Parathyroid adenoma (tissue), 2 donors: ENCODE data around the gene ATF5.

ENCODE experiments used
- H2AFZ ChIP-seq: fragments of 300-600 bp; sonication (generic); one replicate; pipeline ENCODE4 v1.7.0; 2017; ENCODE audit warnings: antibody characterized with exemption, mild to moderate bottlenecking
- H3K27ac ChIP-seq: fragments of 300-600 bp; sonication (generic); one replicate; pipeline ENCODE4 v1.7.0; 2017
- H3K27me3 ChIP-seq: fragments of 300-600 bp; sonication (generic); one replicate; pipeline ENCODE4 v1.7.0; 2017; ENCODE audit warnings: low read length; ENCODE audit not compliant: control insufficient read depth, insufficient read depth
- H3K36me3 ChIP-seq: fragments of 300-600 bp; sonication (generic); one replicate; pipeline ENCODE4 v1.7.0; 2017; ENCODE audit warnings: low read length; ENCODE audit not compliant: control insufficient read depth, insufficient read depth
- H3K4me1 ChIP-seq: fragments of 300-600 bp; sonication (generic); one replicate; pipeline ENCODE4 v1.7.0; 2017; ENCODE audit warnings: control low read depth
- H3K4me2 ChIP-seq: fragments of 300-600 bp; sonication (generic); one replicate; pipeline ENCODE4 v1.7.0; 2017; ENCODE audit warnings: low read length
- H3K4me3 ChIP-seq: fragments of 300-600 bp; sonication (generic); one replicate; pipeline ENCODE4 v1.7.0; 2017; ENCODE audit warnings: low read depth, low read length
- H3K79me2 ChIP-seq: fragments of 300-600 bp; sonication (generic); one replicate; pipeline ENCODE4 v1.7.0; 2017; ENCODE audit warnings: control low read depth
- H3K9ac ChIP-seq: fragments of 300-600 bp; sonication (generic); one replicate; pipeline ENCODE4 v1.7.0; 2017; ENCODE audit warnings: mild to moderate bottlenecking
- H3K9me3 ChIP-seq: fragments of 300-600 bp; sonication (generic); one replicate; pipeline ENCODE4 v1.7.0; 2017; ENCODE audit warnings: low read length; ENCODE audit not compliant: control insufficient read depth
- TF ChIP-seq, protein P1 (sequence below): fragments of 300-600 bp; sonication (generic); IDR thresholded peaks from one replicate; pipeline ENCODE4 v1.7.0; 2017; ENCODE audit warnings: antibody characterized with exemption, mild to moderate bottlenecking
- donor health status: primary hyperparathyroidism.

Gene ATF5

DNA sequence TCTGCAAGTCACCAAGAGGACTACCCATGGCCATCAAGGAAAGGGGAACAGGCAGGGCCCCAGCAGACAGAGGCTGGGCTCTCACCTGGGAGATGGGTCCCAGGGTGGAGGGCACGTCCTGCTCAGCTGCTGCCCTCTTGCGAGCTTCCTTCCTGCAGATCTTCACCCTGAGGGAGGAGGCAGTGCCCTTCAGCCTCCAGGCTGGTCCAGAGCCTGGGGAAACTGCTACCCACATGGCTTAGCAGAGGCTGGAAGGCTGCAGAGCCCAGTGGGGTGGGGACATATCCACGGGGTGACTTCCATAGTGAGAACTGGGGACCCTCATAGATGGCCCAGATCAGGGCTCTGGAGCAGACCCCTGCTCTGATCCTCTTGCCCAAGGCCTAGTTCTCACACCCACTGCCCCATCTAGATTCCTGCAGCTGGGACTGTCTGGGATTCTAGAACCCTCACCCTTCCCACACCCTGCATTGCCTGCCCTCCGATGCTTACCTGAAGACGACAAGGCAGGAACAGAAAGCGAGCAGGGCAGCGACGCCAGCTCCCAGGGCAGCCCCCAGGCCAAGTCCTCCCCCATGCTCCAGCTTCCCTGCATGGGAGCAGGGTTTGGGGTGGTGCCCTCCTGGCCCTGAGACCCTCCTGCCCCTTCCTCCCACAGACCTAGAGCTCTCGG lies 22.9 kb downstream of the ATF5 start:
- Histone ChIP-seq H3K4me2 (no peak overlapping the region), H3K9ac (no peak overlapping the region), H3K36me3 (no peaks in the 10 kb centered on the region), H3K4me3 (no peak overlapping the region), H2AFZ (no peak overlapping the region), H3K79me2 (no peaks in the 10 kb centered on the region), H3K27ac (no peak overlapping the region), H3K9me3 (no peaks in the 10 kb centered on the region), H3K27me3 (no peaks in the 10 kb centered on the region), H3K4me1 (no peaks in the 10 kb centered on the region)
- TF ChIP-seq, protein P1, sequence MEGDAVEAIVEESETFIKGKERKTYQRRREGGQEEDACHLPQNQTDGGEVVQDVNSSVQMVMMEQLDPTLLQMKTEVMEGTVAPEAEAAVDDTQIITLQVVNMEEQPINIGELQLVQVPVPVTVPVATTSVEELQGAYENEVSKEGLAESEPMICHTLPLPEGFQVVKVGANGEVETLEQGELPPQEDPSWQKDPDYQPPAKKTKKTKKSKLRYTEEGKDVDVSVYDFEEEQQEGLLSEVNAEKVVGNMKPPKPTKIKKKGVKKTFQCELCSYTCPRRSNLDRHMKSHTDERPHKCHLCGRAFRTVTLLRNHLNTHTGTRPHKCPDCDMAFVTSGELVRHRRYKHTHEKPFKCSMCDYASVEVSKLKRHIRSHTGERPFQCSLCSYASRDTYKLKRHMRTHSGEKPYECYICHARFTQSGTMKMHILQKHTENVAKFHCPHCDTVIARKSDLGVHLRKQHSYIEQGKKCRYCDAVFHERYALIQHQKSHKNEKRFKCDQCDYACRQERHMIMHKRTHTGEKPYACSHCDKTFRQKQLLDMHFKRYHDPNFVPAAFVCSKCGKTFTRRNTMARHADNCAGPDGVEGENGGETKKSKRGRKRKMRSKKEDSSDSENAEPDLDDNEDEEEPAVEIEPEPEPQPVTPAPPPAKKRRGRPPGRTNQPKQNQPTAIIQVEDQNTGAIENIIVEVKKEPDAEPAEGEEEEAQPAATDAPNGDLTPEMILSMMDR = no peak

DNA sequence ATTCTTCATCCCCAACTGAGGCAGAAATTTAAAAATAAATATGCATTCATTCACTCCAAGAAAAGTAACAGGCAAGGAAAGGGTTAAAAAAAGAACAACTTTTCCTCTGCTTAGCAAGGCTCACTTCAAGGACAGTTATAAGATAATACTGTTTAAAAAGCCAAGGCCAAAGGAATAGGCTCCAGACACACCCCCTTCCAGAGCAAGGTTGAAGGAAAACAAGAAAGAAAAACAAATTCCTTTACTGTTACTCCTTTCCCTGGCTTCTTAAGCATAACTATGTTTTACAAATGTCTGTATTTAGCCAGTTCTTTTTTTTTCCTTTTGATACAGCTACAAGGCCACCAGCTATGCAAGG lies 23.5 kb downstream of the ATF5 start:
- Histone ChIP-seq H3K36me3 (no peaks in the 10 kb centered on the region), H2AFZ (no peak overlapping the region), H3K9me3 (no peaks in the 10 kb centered on the region), H3K9ac (no peak overlapping the region), H3K4me2 (no peak overlapping the region), H3K27me3 (no peaks in the 10 kb centered on the region), H3K27ac (no peak overlapping the region), H3K4me3 (no peak overlapping the region), H3K79me2 (no peaks in the 10 kb centered on the region), H3K4me1 (no peaks in the 10 kb centered on the region)
- TF ChIP-seq, protein P1 = no peak

DNA sequence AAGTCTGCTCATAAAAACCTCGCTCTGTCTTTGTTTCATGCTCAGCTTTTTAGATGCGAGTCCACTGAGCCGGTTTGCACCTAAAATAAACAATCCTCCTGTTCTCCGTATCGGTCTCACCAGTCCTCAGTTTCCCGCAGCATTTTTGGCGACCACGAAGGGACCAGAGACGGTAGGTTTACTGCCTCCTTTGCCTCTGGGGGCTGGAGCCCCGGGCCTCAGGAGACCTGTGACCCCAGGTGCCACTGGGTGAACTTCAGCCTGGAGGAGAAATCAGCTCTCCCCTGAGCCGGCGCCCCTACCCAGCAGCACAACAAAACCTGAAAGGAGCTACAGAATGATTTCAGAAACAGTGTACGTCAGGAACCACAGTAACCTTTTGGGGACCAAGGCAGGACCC lies 23.9 kb downstream of the ATF5 start:
- H3K9ac ChIP-seq = no peak overlapping the region
- H3K4me1 ChIP-seq = no peaks in the 10 kb centered on the region

DNA sequence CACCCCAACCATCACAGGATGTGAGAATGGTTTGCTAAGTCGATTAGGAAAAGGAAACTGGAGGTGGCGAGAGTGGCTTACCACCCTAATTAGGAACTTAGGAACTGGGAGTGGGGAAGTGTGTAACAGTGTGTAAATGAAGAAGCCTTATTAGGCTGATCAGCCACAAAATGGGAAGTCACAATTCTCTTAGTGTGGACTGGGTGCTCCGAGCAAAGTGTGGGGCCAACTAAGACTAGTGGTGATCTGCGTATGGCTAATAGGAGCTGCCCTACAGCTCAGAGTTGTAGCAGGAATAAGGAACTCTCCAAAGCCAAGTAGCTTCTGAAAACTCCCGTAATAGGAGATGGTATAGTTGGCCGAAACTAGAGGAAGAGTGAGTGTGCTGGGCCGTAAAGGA lies 24.4 kb downstream of the ATF5 start:
- no peak overlapping the region for H3K4me3 ChIP-seq
- H3K4me2 ChIP-seq = no peak overlapping the region
- H3K4me1 ChIP-seq = no peaks in the 10 kb centered on the region
- TF ChIP-seq, protein P1 = no peak
- no peak overlapping the region for H3K9ac ChIP-seq
- H3K9me3 ChIP-seq = no peaks in the 10 kb centered on the region
- H3K27ac ChIP-seq = no peak overlapping the region
- H3K27me3 ChIP-seq = no peaks in the 10 kb centered on the region
- H2AFZ ChIP-seq = no peak overlapping the region
- no peaks in the 10 kb centered on the region for H3K79me2 ChIP-seq
- H3K36me3 ChIP-seq = no peaks in the 10 kb centered on the region

More for the DNA sequence above, 23.9 kb downstream of the ATF5 start:
- H3K4me2 ChIP-seq = no peak overlapping the region
- no peak overlapping the region for H2AFZ ChIP-seq
- no peak overlapping the region for H3K27ac ChIP-seq
- H3K4me3 ChIP-seq = no peak overlapping the region
- no peaks in the 10 kb centered on the region for H3K9me3 ChIP-seq
- H3K79me2 ChIP-seq = no peaks in the 10 kb centered on the region
- no peaks in the 10 kb centered on the region for H3K27me3 ChIP-seq
- TF ChIP-seq, protein P1 = no peak
- H3K36me3 ChIP-seq = no peaks in the 10 kb centered on the region
